ENCODE measurements around the gene SLC37A1. TPM values are rescaled to one million over a fixed set of nuclear protein-coding genes. Genes with fewer than 3 reads are reported as not detected.
A peak's percentile ranks its signal among the peaks of the same experiment; 100 is the strongest.

SLC37A1 gene
- total and polyA plus RNA-seq, 5 donors from 2014 or later: 2.8 to 18.8 (median 3.6) TPM

- no peak for DNase-seq
- Histone ChIP-seq H3K4me1 (ENCODE audit: control insufficient read depth, insufficient read depth, low read length, poor library complexity, severe bottlenecking) (no peaks in the 10 kb centered on the region), H3K27ac (ENCODE audit: insufficient read depth, low read length, poor library complexity, severe bottlenecking) (no peak overlapping the region), H3K27me3 (ENCODE audit: control insufficient read depth, insufficient read depth, low read length) (no peaks in the 10 kb centered on the region), H3K4me3 (ENCODE audit: low read depth, low read length) (no peak overlapping the region), H3K36me3 (ENCODE audit: control insufficient read depth, insufficient read depth, low read length) (no peaks in the 10 kb centered on the region), H3K9me3 (ENCODE audit: control insufficient read depth in 2 of 2, low read length in 2 of 2) (no peaks in the 10 kb centered on the region)
- Mint-ChIP-seq H3K4me1 (no peaks in the 10 kb centered on the region), H3K9me3 (no peaks in the 10 kb centered on the region), H3K27ac (no peak overlapping the region), H3K27me3 (no peaks in the 10 kb centered on the region), H3K36me3 (no peaks in the 10 kb centered on the region), H3K4me3 (no peak overlapping the region)
- ATAC-seq (ENCODE audit: low read depth in 2 of 2): no peak
These were observed 70.0 kb downstream of the SLC37A1 start for GRCh38 chr21:42583477-42584295.

DNA sequence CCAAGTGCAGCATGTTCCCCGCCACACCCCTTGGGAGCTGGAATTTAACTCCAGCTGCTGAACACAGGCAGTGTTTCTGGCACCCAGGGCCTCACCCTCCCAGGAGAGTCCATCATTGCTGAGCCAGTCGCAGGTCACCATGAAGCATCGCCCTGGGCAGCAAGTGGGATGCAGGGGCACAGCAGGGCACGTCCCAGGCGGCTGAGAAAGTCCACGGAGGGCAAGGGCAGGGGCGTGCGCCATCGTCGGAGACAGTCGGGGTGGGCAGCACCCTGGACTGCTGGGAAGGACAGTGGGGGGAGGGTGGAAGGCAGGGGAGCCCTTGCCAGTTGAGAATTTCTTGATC, 70.6 kb downstream of the SLC37A1 start:
- no peak for DNase-seq
- H3K4me1 Mint-ChIP-seq: no peaks in the 10 kb centered on the region
- H3K27ac Mint-ChIP-seq: no peak overlapping the region
- Histone ChIP-seq H3K9me3 (ENCODE audit: control insufficient read depth in 2 of 2, low read length in 2 of 2) (no peaks in the 10 kb centered on the region), H3K27ac (ENCODE audit: insufficient read depth, low read length, poor library complexity, severe bottlenecking) (no peak overlapping the region), H3K4me3 (ENCODE audit: low read depth, low read length) (no peak overlapping the region), H3K27me3 (ENCODE audit: control insufficient read depth, insufficient read depth, low read length) (no peaks in the 10 kb centered on the region), H3K36me3 (ENCODE audit: control insufficient read depth, insufficient read depth, low read length) (no peaks in the 10 kb centered on the region), H3K4me1 (ENCODE audit: control insufficient read depth, insufficient read depth, low read length, poor library complexity, severe bottlenecking) (no peaks in the 10 kb centered on the region)
- H3K4me3 Mint-ChIP-seq: no peak overlapping the region
- H3K27me3 Mint-ChIP-seq: no peaks in the 10 kb centered on the region
- H3K36me3 Mint-ChIP-seq: no peaks in the 10 kb centered on the region
- H3K9me3 Mint-ChIP-seq: no peaks in the 10 kb centered on the region
- ATAC-seq (ENCODE audit: low read depth in 2 of 2): no peak

DNA sequence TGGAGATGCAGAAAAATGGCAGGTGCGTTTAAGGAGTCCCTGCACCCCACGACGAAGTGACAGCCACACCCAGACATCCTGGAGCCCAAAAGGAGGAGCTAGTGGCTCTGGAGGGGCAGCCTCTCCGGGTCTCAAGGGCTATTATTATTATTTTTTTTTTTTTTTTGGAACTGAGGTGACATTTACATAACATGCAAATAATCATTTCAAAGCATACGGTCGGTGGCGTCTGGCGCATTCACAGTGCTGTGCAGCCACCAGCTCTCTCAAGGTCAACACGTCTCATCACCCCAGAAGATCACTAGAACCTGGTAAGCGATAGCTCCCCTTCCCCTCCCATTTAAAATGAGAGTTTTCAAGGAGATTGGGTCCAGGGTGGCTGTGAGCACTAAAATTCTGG, 72.2 kb downstream of the SLC37A1 start:
- Histone ChIP-seq H3K36me3 (ENCODE audit: control insufficient read depth, insufficient read depth, low read length) (no peaks in the 10 kb centered on the region), H3K9me3 (ENCODE audit: control insufficient read depth in 2 of 2, low read length in 2 of 2) (no peaks in the 10 kb centered on the region), H3K27me3 (ENCODE audit: control insufficient read depth, insufficient read depth, low read length) (no peaks in the 10 kb centered on the region), H3K4me1 (ENCODE audit: control insufficient read depth, insufficient read depth, low read length, poor library complexity, severe bottlenecking) (peaks cover 7% of the 10 kb centered on the region), H3K27ac (ENCODE audit: insufficient read depth, low read length, poor library complexity, severe bottlenecking) (no peak overlapping the region), H3K4me3 (ENCODE audit: low read depth, low read length) (no peak overlapping the region)
- Mint-ChIP-seq H3K27me3 (no peaks in the 10 kb centered on the region), H3K4me1 (peaks cover 0 to 6% (median under 1%) of the 10 kb centered on the region in 4 donors), H3K36me3 (no peaks in the 10 kb centered on the region), H3K27ac (no peak overlapping the region), H3K9me3 (no peaks in the 10 kb centered on the region), H3K4me3 (no peak overlapping the region)
- ATAC-seq (ENCODE audit: low read depth in 2 of 2) (no peak), DNase-seq (no peak)

- H3K9me3 Mint-ChIP-seq: no peaks in the 10 kb centered on the region
- no peak overlapping the region for H3K27ac Mint-ChIP-seq
- H3K27me3 Mint-ChIP-seq: no peaks in the 10 kb centered on the region
- Histone ChIP-seq H3K27me3 (ENCODE audit: control insufficient read depth, insufficient read depth, low read length) (no peaks in the 10 kb centered on the region), H3K4me1 (ENCODE audit: control insufficient read depth, insufficient read depth, low read length, poor library complexity, severe bottlenecking) (peaks cover 11% of the 10 kb centered on the region), H3K27ac (ENCODE audit: insufficient read depth, low read length, poor library complexity, severe bottlenecking) (no peak overlapping the region), H3K36me3 (ENCODE audit: control insufficient read depth, insufficient read depth, low read length) (no peaks in the 10 kb centered on the region), H3K4me3 (ENCODE audit: low read depth, low read length) (no peak overlapping the region), H3K9me3 (ENCODE audit: control insufficient read depth in 2 of 2, low read length in 2 of 2) (no peaks in the 10 kb centered on the region)
- no peak overlapping the region for H3K4me3 Mint-ChIP-seq
- no peak for ATAC-seq (ENCODE audit: low read depth in 2 of 2)
- peaks cover 0 to 12% (median 5%) of the 10 kb centered on the region in 4 donors for H3K4me1 Mint-ChIP-seq
- no peak for DNase-seq
- no peaks in the 10 kb centered on the region for H3K36me3 Mint-ChIP-seq
These were observed 72.8 kb downstream of the SLC37A1 start for GRCh38 chr21:42586406-42586805.

- no peaks in the 10 kb centered on the region for H3K9me3 ChIP-seq (ENCODE audit: control insufficient read depth in 2 of 2, low read length in 2 of 2)
- Mint-ChIP-seq H3K27ac (no peak overlapping the region), H3K4me1 (peaks cover 0 to 18% (median 7%) of the 10 kb centered on the region in 4 donors), H3K36me3 (no peaks in the 10 kb centered on the region), H3K27me3 (no peaks in the 10 kb centered on the region), H3K9me3 (no peaks in the 10 kb centered on the region), H3K4me3 (no peak overlapping the region)
- H3K4me3 ChIP-seq (ENCODE audit: low read depth, low read length): no peak overlapping the region
- H3K4me1 ChIP-seq (ENCODE audit: control insufficient read depth, insufficient read depth, low read length, poor library complexity, severe bottlenecking): peaks cover 11% of the 10 kb centered on the region
- ATAC-seq (ENCODE audit: low read depth in 2 of 2) (no peak), DNase-seq (no peak)
- H3K27ac ChIP-seq (ENCODE audit: insufficient read depth, low read length, poor library complexity, severe bottlenecking): no peak overlapping the region
- no peaks in the 10 kb centered on the region for H3K27me3 ChIP-seq (ENCODE audit: control insufficient read depth, insufficient read depth, low read length)
- H3K36me3 ChIP-seq (ENCODE audit: control insufficient read depth, insufficient read depth, low read length): no peaks in the 10 kb centered on the region
These were observed 73.4 kb downstream of the SLC37A1 start for GRCh38 chr21:42587036-42587435.

GRCh38 chr21:42590431-42591131, 76.9 kb downstream of the SLC37A1 start:
- peak overlapping the region in 1 of 3 donors; percentile 67 for H3K27ac Mint-ChIP-seq

GRCh38 chr21:42591170-42591869, 77.7 kb downstream of the SLC37A1 start:
- H3K4me1 Mint-ChIP-seq: peaks cover 0 to 28% (median 7%) of the 10 kb centered on the region in 4 donors
- no peaks in the 10 kb centered on the region for H3K36me3 Mint-ChIP-seq
- H3K4me1 ChIP-seq (ENCODE audit: control insufficient read depth, insufficient read depth, low read length, poor library complexity, severe bottlenecking): peaks cover 18% of the 10 kb centered on the region
- no peaks in the 10 kb centered on the region for H3K9me3 Mint-ChIP-seq
- no peak overlapping the region for H3K4me3 ChIP-seq (ENCODE audit: low read depth, low read length)
- ATAC-seq (ENCODE audit: low read depth in 2 of 2): no peak
- no peaks in the 10 kb centered on the region for H3K36me3 ChIP-seq (ENCODE audit: control insufficient read depth, insufficient read depth, low read length)
- DNase-seq: no peak
- H3K27ac Mint-ChIP-seq: peak overlapping the region in 1 of 3 donors; percentile 67
- H3K9me3 ChIP-seq (ENCODE audit: control insufficient read depth in 2 of 2, low read length in 2 of 2): no peaks in the 10 kb centered on the region
- H3K27me3 ChIP-seq (ENCODE audit: control insufficient read depth, insufficient read depth, low read length): no peaks in the 10 kb centered on the region
- peaks cover 4% of the 10 kb centered on the region for H3K27me3 Mint-ChIP-seq
- peak overlapping the region in 3 of 4 donors; percentile 44 to 48 (median 47) for H3K4me3 Mint-ChIP-seq
- H3K27ac ChIP-seq (ENCODE audit: insufficient read depth, low read length, poor library complexity, severe bottlenecking): no peak overlapping the region

More at GRCh38 chr21:42590431-42591131, 76.9 kb downstream of the SLC37A1 start:
- H3K9me3 Mint-ChIP-seq: no peaks in the 10 kb centered on the region
- Histone ChIP-seq H3K4me3 (ENCODE audit: low read depth, low read length) (no peak overlapping the region), H3K27me3 (ENCODE audit: control insufficient read depth, insufficient read depth, low read length) (no peaks in the 10 kb centered on the region), H3K4me1 (ENCODE audit: control insufficient read depth, insufficient read depth, low read length, poor library complexity, severe bottlenecking) (peaks cover 18% of the 10 kb centered on the region), H3K9me3 (ENCODE audit: control insufficient read depth in 2 of 2, low read length in 2 of 2) (no peaks in the 10 kb centered on the region), H3K36me3 (ENCODE audit: control insufficient read depth, insufficient read depth, low read length) (no peaks in the 10 kb centered on the region), H3K27ac (ENCODE audit: insufficient read depth, low read length, poor library complexity, severe bottlenecking) (no peak overlapping the region)
- ATAC-seq (ENCODE audit: low read depth in 2 of 2) (peak; percentile 35 to 58), DNase-seq (peak in 1 of 3 donors; percentile 71)
- H3K4me1 Mint-ChIP-seq: peaks cover 0 to 28% (median 7%) of the 10 kb centered on the region in 4 donors
- H3K27me3 Mint-ChIP-seq: peaks cover 4% of the 10 kb centered on the region
- no peaks in the 10 kb centered on the region for H3K36me3 Mint-ChIP-seq
- H3K4me3 Mint-ChIP-seq: peak overlapping the region in 2 of 4 donors; percentile 3 to 43
